ENCODE data around the gene ACIN1.

ACIN1 gene

DNA sequence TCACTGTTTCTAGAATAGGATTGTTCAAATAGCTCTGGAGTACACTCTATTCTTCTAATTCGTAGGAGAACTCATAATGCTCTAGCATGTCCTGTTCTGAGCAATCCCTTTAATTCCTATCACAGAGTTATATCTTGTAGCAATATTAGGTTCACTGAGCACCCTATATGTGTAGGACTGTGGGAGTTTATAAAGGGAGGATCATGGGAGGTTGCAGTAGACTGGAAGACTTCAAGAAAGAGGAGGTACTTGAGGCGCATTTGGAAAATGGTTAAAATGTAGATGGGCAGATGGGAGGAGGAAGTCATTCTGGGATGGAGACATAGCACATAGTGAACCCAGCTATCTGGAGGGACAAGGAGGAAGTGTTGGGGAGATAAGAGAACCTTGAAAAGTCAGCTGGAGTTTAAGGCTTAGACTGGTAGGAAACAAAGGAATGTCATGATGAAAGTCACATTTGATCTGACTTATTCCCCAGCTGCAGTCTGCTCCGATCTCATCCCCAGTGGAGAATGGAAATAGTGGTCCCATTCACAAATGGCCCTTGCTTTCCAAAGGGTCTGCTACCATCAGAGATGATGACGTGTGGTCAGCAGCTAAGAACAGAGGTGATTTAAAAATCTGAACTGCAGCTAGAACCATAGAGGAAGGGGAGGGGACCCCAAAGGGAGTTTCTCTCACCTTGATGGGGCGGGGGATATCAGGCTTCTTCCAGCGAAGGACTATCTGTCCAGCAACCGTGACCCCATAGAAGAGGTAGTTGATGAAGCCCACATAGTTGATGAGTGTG, 34.2 kb upstream of the ACIN1 start:
- H3K27ac Mint-ChIP-seq, result no peak overlapping the region
- no peaks in the 10 kb centered on the region for H3K9me3 Mint-ChIP-seq
- H3K27me3 Mint-ChIP-seq (ENCODE audit: low read depth), result peaks cover 9% of the 10 kb centered on the region
- H3K36me3 Mint-ChIP-seq (ENCODE audit: low read depth), result no peaks in the 10 kb centered on the region
- no peak for DNase-seq (ENCODE audit: low spot score)
- peaks cover 9% of the 10 kb centered on the region for H3K4me1 Mint-ChIP-seq (ENCODE audit: low read depth)
- H3K4me3 Mint-ChIP-seq, result no peak overlapping the region

DNA sequence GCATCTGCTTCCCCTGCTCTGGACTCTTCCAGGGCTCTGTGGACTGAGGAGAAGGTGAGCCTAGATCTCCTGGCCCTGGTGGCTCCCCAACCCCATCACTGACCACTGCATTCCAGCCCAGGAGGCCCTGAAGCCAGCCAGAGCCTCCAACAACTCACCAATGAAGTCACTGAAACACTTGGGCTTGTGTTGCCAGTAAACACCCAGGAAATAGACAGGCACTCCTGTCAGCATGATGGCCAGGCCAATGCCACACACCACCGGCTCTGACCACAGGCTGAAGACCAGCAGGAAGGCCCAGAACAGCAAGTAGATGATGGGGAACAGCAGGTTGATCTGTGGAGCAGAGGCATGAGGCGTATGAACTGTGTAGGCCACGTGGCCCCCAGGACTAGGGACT, 32.9 kb upstream of the ACIN1 start:
- no peak for DNase-seq (ENCODE audit: low spot score)
- Mint-ChIP-seq H3K27me3 (ENCODE audit: low read depth) (peaks cover 9% of the 10 kb centered on the region), H3K36me3 (ENCODE audit: low read depth) (no peaks in the 10 kb centered on the region), H3K27ac (peak overlapping the region; percentile 13), H3K4me3 (no peak overlapping the region), H3K9me3 (no peaks in the 10 kb centered on the region), H3K4me1 (ENCODE audit: low read depth) (peaks cover 9% of the 10 kb centered on the region)

DNA sequence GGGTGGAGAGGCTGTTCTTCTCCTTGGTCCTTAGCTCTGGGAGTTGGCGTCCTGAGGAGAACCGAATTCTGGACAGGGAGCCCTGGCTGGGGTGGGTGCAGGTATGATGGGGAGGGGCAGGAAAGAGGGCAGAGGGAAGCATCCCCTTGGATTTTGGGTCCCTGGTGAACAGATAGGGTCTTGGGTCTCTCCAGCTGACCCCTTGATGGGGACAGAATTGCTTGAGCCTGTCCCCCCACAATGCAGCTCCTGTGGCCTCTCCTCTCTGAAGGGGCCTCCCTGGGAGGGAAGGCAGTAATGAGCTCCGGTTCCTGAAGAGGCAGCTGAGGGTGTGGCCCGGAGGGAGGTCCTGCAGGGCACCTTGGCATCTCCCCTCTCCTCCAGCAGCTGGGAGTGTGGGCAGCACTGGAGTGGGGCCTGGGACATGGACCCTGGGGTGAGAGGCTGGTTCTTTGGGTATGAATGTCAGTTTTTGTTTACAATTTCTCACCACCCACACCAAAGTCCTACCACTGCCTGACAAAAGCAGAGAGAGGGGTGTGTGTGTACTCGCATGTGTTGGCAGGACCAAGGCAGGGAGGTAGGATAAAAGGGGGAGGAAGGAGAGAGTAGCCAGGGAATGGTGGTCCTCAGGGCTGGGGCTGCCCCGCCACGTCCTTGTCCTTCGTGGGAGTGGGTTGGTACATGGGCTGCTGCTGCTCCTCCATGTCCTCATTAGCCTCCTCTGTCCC, 31.8 kb upstream of the ACIN1 start:
- H3K4me1 Mint-ChIP-seq (ENCODE audit: low read depth), result peaks cover 9% of the 10 kb centered on the region
- no peaks in the 10 kb centered on the region for H3K36me3 Mint-ChIP-seq (ENCODE audit: low read depth)
- H3K27ac Mint-ChIP-seq, result no peak overlapping the region

DNA sequence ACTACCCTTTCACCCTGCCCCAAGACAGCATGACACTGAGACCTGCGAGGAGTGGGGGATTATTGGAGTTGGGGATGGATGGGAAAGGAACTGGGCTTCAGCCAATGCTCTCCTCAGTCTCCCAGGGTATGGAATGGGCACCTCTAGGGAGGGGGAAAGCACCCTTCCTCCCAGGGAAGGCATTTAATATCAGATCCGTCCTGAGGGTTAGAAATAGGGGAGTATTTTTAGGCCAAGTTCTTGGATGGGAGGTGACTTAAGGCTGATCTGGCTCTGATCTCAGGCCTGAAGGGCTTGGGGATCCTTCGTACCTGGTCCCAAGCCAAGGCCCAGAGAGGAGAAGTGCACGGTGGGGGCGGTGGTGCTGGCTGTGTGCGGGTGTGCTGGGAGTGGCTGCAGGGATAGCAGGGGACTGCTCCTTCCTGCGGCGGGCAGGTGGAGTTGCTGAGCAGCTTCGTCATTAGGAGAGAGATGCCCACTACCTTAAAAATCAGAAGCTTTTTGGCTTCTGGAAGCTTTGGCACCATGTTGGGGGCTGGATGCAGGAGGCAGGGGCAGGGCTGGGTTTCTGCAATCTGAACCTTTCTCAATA, 31.1 kb upstream of the ACIN1 start:
- Mint-ChIP-seq H3K36me3 (ENCODE audit: low read depth) (no peaks in the 10 kb centered on the region), H3K27ac (no peak overlapping the region), H3K9me3 (no peaks in the 10 kb centered on the region), H3K27me3 (ENCODE audit: low read depth) (peaks cover 9% of the 10 kb centered on the region), H3K4me3 (no peak overlapping the region), H3K4me1 (ENCODE audit: low read depth) (peaks cover 14% of the 10 kb centered on the region)
- no peak for DNase-seq (ENCODE audit: low spot score)

More for the DNA sequence above, 31.8 kb upstream of the ACIN1 start:
- no peak overlapping the region for H3K4me3 Mint-ChIP-seq
- peaks cover 9% of the 10 kb centered on the region for H3K27me3 Mint-ChIP-seq (ENCODE audit: low read depth)
- H3K9me3 Mint-ChIP-seq, result no peaks in the 10 kb centered on the region
- DNase-seq (ENCODE audit: low spot score), result no peak

DNA sequence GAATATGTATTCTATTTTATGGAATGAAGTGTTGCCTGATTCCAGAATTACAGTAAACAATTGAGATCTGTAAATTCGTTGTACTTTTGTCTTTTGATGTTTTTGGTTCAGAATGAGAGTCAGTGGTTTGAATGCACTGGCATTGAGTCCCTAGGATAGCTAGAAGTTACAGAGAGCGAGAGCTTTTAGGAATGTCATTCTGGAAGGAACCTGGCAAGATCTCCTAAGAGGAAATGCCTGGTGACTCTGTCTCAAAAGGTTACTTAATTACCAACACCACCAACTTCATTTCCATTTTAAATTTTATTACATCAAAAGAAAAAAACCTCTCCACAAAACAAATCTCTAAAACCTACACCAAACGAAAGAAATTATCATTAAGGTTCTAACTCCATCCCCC, 30.1 kb upstream of the ACIN1 start:
- Mint-ChIP-seq H3K9me3 (no peaks in the 10 kb centered on the region), H3K36me3 (ENCODE audit: low read depth) (no peaks in the 10 kb centered on the region), H3K27ac (no peak overlapping the region), H3K4me1 (ENCODE audit: low read depth) (peaks cover 24% of the 10 kb centered on the region), H3K27me3 (ENCODE audit: low read depth) (peaks cover 6% of the 10 kb centered on the region), H3K4me3 (no peak overlapping the region)
- no peak for DNase-seq (ENCODE audit: low spot score)

DNA sequence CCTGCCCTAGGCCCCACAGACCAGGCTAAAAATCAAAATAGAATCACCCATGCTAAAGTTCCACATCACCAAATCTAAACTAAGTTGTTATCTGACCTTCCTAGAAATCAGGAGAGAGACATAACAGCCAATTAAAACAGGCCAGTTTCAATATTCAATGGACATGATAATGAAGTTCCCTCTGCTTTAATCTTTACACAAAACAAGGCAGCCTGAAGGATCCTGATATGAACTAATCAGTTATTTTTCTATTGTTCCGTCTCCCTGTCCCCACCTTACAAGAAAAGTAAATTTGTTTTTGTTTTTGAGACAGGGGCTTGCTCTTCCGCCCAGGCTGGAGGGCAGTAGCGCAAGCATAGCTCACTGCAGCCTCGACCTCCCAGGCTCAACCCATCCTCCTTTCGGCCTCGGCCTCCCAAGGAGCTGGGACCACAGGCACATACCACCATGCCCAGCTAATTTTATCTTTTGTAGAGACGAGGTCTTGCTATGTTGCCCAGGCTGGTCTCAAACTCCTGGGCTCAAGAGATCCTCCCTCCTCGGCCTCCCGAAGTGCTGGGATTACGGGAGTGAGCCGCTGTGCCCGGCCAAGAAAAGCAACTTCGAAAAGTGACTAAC, 29.5 kb upstream of the ACIN1 start:
- Mint-ChIP-seq H3K4me1 (ENCODE audit: low read depth) (peaks cover 28% of the 10 kb centered on the region), H3K4me3 (no peak overlapping the region), H3K27me3 (ENCODE audit: low read depth) (peaks cover 6% of the 10 kb centered on the region), H3K27ac (no peak overlapping the region), H3K9me3 (no peaks in the 10 kb centered on the region), H3K36me3 (ENCODE audit: low read depth) (no peaks in the 10 kb centered on the region)
- no peak for DNase-seq (ENCODE audit: low spot score)

DNA sequence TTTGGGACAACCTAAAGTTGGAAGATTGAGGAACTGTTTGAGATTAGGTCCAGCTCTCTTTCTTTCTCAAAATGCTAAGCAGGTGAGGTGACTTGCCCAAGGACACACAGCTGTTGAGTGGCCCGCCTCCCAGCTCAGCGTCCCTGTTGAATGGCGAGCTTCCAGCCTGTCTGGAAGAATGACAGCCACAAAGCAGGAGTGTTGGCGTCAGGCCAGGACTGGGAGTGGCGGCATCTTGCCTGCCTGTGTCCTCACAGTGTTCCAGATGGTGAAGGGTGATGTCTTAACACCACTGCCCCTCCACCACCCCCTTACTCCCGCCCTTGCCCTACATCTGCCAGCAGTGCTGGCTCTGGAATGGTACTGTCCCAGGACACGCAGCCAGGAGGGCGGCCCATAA, 28.5 kb upstream of the ACIN1 start:
- no peak overlapping the region for H3K27ac Mint-ChIP-seq
- H3K27me3 Mint-ChIP-seq (ENCODE audit: low read depth), result no peaks in the 10 kb centered on the region
- peaks cover 29% of the 10 kb centered on the region for H3K4me1 Mint-ChIP-seq (ENCODE audit: low read depth)
- H3K36me3 Mint-ChIP-seq (ENCODE audit: low read depth), result no peaks in the 10 kb centered on the region
- no peak overlapping the region for H3K4me3 Mint-ChIP-seq
- DNase-seq (ENCODE audit: low spot score), result no peak
- H3K9me3 Mint-ChIP-seq, result no peaks in the 10 kb centered on the region

DNA sequence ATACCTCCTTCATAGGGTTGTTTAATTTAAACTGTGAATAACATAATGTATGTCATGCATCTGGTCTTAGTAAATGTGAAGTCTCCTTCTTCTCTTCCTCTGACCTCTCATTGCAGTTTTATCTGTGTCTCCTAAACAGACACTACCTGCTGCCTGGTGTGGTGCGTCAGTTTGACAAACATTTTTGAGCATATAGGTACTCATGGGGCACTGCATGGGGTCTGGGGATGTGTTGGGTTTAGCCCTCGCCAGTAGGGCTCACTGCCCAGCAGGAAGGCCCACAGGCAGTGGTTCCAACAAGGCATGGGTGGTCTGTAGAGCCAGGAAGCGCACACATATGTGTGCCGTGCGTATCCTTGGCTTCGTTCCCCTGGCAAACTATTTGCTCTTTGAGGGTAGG, 27.1 kb upstream of the ACIN1 start:
- no peaks in the 10 kb centered on the region for H3K36me3 Mint-ChIP-seq (ENCODE audit: low read depth)
- H3K9me3 Mint-ChIP-seq, result no peaks in the 10 kb centered on the region
- H3K27ac Mint-ChIP-seq, result no peak overlapping the region
- H3K4me1 Mint-ChIP-seq (ENCODE audit: low read depth), result peaks cover 24% of the 10 kb centered on the region
- no peak overlapping the region for H3K4me3 Mint-ChIP-seq
- no peaks in the 10 kb centered on the region for H3K27me3 Mint-ChIP-seq (ENCODE audit: low read depth)
- no peak for DNase-seq (ENCODE audit: low spot score)

DNA sequence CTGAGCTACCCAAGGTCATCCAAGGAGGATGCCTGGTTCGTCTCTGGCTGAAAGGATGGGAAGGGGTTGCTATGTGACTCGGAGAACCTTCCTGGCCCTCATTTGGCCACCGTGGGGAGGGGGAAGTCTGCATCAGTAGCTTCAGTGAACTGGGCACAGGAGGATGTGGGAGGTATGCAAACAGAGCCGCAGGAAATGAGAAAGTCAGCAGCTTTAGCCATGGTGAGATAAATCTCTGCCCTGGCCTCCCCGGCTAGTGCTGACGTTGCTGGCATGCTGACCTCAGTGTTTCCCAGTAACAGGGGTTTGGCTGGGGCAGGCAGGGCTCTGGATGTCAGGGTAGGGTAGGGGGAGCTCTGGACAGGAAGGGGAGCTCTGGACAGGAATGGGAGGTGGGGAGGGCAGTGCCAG, 26.4 kb upstream of the ACIN1 start:
- Mint-ChIP-seq H3K27ac (no peak overlapping the region), H3K36me3 (ENCODE audit: low read depth) (no peaks in the 10 kb centered on the region), H3K27me3 (ENCODE audit: low read depth) (no peaks in the 10 kb centered on the region), H3K9me3 (no peaks in the 10 kb centered on the region), H3K4me1 (ENCODE audit: low read depth) (peaks cover 24% of the 10 kb centered on the region), H3K4me3 (no peak overlapping the region)
- no peak for DNase-seq (ENCODE audit: low spot score)

DNA sequence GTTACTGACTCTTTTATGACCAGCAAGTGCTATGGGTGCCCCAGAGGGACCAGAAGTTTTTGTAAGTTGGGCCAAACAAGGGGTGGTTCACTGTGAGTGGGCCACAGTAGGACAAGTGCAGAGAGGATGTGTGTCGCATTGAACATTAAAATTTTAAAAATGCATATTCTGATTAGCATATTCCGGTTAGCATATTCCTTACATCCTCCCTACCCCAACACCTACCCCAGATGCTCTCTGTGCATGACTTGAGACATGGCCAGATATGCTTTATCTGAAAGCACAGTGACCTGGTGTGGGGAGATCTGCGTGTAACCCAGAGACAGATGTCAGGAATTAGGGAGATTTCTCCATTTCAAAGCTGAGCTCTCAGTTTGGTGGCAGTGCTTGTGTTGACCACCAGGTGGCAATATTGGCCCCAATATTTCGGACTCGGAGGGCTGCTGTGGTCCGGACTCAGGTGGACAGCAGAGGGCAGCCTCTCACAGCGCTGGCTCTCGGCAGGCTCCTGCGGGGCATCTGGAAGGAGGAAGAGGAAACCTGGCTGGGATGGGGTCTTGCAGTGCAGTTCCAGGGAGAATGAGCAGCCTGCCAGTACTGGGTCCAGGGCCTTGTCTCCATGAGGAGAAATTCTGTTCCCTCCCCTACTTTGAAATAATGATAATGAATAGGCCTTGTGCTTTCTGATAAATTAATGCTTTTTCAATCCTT, 25.8 kb upstream of the ACIN1 start:
- DNase-seq (ENCODE audit: low spot score), result peak; percentile 79
- Mint-ChIP-seq H3K9me3 (no peaks in the 10 kb centered on the region), H3K36me3 (ENCODE audit: low read depth) (no peaks in the 10 kb centered on the region), H3K27ac (peak overlapping the region; percentile 79), H3K4me1 (ENCODE audit: low read depth) (peaks cover 24% of the 10 kb centered on the region), H3K4me3 (peak overlapping the region; percentile 57), H3K27me3 (ENCODE audit: low read depth) (no peaks in the 10 kb centered on the region)

DNA sequence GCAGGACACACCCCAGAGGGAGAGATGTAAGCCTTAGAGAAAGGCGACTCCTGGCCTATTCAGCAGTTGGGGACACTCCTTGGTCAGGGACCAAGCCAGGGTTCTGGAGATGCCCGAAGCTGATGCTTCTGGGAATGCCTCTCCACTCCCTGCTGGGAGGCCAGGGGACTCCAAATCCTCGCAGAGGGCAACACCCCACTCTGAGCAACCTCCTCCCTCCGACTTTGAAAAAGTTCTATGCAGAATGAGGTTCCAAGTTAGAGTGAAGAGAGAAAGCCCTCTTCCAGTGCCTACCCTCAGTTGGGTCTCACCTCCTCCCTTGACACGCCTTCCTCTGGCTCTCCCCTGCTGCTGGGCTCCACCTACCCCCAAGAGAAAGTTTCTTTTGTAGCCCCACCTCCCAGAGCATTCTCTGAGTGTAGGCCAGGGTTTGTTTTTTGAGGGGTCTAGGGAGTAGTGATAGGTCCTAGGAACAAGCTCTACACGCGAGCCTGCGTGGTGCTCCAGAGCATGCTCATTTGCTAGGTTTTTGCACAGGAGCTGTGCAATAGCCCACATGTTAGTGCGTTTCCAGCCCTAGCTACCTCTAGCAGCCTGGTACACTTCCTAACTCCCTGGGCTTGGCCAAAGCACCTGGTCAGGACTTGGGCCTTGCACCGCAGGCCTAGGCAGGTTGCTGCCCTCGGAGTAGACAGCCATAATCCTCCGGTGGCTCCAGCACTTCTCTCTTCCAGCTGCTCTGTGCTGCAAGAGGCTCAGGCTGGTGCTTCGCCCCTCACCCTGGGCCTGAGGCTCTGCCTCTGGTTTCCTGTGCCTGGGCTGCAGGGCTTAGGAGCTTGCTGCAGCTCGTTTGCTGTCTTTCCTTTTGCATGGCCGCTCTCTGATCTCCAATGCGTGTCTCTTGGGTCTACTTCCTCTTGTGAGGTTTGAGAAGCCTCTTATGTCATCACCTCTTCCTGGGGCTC, 24.7 kb upstream of the ACIN1 start:
- H3K4me1 Mint-ChIP-seq (ENCODE audit: low read depth), result peaks cover 24% of the 10 kb centered on the region
- no peaks in the 10 kb centered on the region for H3K9me3 Mint-ChIP-seq
- H3K27ac Mint-ChIP-seq, result peak overlapping the region; percentile 79
- H3K36me3 Mint-ChIP-seq (ENCODE audit: low read depth), result no peaks in the 10 kb centered on the region
- no peak overlapping the region for H3K4me3 Mint-ChIP-seq
- no peaks in the 10 kb centered on the region for H3K27me3 Mint-ChIP-seq (ENCODE audit: low read depth)
- no peak for DNase-seq (ENCODE audit: low spot score)

DNA sequence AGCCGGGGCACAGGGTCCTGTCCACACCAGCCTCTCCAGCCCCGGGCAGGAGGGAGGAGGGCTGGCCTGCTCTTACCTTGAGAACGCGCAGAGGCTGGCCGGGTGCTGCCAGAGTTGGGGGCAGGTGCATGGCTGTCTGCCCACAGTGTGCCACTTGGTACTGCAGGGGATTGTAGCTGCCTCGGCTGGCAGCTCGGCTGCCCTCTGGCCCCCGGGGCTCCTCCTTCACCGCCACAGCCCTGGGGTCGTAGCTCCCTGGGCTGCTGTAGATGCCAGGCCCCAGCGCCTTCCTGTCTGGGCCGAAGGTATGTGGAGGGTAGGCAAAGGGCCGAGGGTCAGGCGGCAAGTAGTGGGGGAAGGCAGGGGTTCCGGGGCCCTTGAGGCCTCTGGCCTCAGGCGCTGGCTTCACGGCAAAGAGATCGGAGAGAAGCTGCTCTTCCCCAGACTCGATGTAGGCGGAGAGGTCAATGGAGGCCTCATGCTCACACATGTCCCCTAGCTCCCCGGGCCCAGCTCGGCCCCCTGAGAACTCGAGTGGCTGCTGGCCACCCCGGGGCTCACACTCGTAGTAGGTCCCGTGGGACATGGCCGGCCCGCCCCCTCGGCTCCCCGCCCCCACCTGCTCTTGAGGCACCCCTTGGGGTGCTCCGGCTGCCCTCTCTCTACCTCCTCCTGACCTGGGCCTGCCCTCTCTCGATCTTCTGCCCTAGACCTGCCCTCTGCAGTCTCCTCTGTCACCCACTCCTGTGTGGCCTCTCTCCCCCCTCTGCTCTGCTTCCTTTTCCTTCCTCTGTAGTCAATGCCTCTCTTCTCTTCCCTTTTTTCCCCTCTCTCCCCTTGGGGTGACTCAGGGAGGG, 23.8 kb upstream of the ACIN1 start, which contains the start of gene CEBPE:
TSS of gene CEBPE (minus strand) at position 750 of the 857 bp plus-strand sequence. CDS start at position 586, 164 bp downstream.
- peaks cover 24% of the 10 kb centered on the region for H3K4me1 Mint-ChIP-seq (ENCODE audit: low read depth)
- no peak within 1 kb of the TSS for H3K4me3 Mint-ChIP-seq
- no peaks in the 10 kb centered on the region for H3K27me3 Mint-ChIP-seq (ENCODE audit: low read depth)
- H3K36me3 Mint-ChIP-seq (ENCODE audit: low read depth), result no peaks in the 10 kb centered on the region
- no peak for DNase-seq (ENCODE audit: low spot score)
- H3K27ac Mint-ChIP-seq, result peak within 1 kb of the TSS; percentile 79
- no peaks in the 10 kb centered on the region for H3K9me3 Mint-ChIP-seq
